H1 (cell line): ENCODE measurements around the gene ADAMTS17. TPM values are rescaled to one million over a fixed set of nuclear protein-coding genes. Genes with fewer than 3 reads are reported as not detected.

Experiments
- CTCF ChIA-PET: fragments of 300-600 bp; sonication (Branson Sonifier 250); formaldehyde crosslinking; loops from one replicate; lab custom pipeline; 2021; ENCODE audit not compliant: partially characterized antibody; lab: Charles Lee
- POLR2A ChIA-PET: fragments of 300-600 bp; sonication (Branson Sonifier 250); formaldehyde crosslinking; loops from one replicate; lab custom pipeline; 2021; ENCODE audit warnings: inconsistent platforms; ENCODE audit not compliant: partially characterized antibody; lab: Charles Lee
- DNase-seq, 2 experiments: peaks; one replicate each; pipeline versions ENCODE4 v3.0.0 to v3.0.0-alpha.2; 2010 to 2022; ENCODE audit warnings: low spot score in 2 of 2, low read depth in 1 of 2, mixed read lengths in 1 of 2
- FAIRE-seq: peaks from 2 replicates; lab custom pipeline; 2011; peaks lifted over from hg19 to GRCh38; lab: Jason Lieb, UNC
- H2AFZ ChIP-seq: 2 replicates; pipeline ENCODE4 v1.8.1; 2012; ENCODE audit warnings: low read length, inconsistent platforms
- H2AK5ac ChIP-seq: 2 replicates; pipeline ENCODE4 v1.6.1; 2013; ENCODE audit warnings: low read depth, low read length
- H2BK120ac ChIP-seq: replicated peaks from 2 replicates; pipeline ENCODE3; 2013; ENCODE audit warnings: low read depth, low read length, inconsistent platforms
- H2BK12ac ChIP-seq: 2 replicates; pipeline ENCODE4 v1.6.1; 2013; ENCODE audit warnings: low read depth, low read length
- H2BK15ac ChIP-seq: 2 replicates; pipeline ENCODE4 v1.6.1; 2013; ENCODE audit warnings: low read length
- H2BK20ac ChIP-seq: 2 replicates; pipeline ENCODE4 v1.6.1; 2013; ENCODE audit warnings: low read length
- H2BK5ac ChIP-seq: 2 replicates; pipeline ENCODE4 v1.6.1; 2013; ENCODE audit warnings: low read depth, low read length
- H3K14ac ChIP-seq: 2 replicates; pipeline ENCODE4 v1.6.1; 2013; ENCODE audit warnings: inconsistent platforms; ENCODE audit not compliant: insufficient read length
- H3K18ac ChIP-seq: 2 replicates; pipeline ENCODE4 v1.6.1; 2013; ENCODE audit warnings: low read length; ENCODE audit errors: extremely low read depth
- H3K23ac ChIP-seq: 2 replicates; pipeline ENCODE4 v1.6.1; 2013; ENCODE audit warnings: inconsistent platforms; ENCODE audit not compliant: insufficient read length
- H3K23me2 ChIP-seq: 2 replicates; pipeline ENCODE4 v1.6.1; 2013; ENCODE audit warnings: low read depth, low read length
- H3K27ac ChIP-seq: 2 replicates; pipeline ENCODE4 v1.6.1; 2011; ENCODE audit warnings: low read depth, low read length, inconsistent platforms
- H3K27me3 ChIP-seq, 4 experiments: replicated peaks in 1 of 4; 1 replicate in 1 of 4; 2 replicates in 3 of 4; pipeline versions ENCODE4 v1.6.1 to v1.8.1; 2011 to 2013; ENCODE audit warnings: low read length in 3 of 4, mild to moderate bottlenecking in 3 of 4, inconsistent platforms in 2 of 4, mixed read lengths in 2 of 4, moderate library complexity in 1 of 4; ENCODE audit not compliant: control insufficient read depth in 3 of 4, insufficient read depth in 3 of 4; ENCODE audit errors: extremely low read depth in 1 of 4
- H3K36me3 ChIP-seq, 4 experiments: 2 replicates each; pipeline versions ENCODE4 v1.6.1 to v1.8.1; 2011 to 2013; ENCODE audit warnings: mild to moderate bottlenecking in 4 of 4, low read length in 3 of 4, moderate library complexity in 2 of 4, control low read depth in 1 of 4, inconsistent platforms in 1 of 4; ENCODE audit not compliant: insufficient read depth in 4 of 4, control insufficient read depth in 2 of 4
- H3K4ac ChIP-seq: replicated peaks from 2 replicates; pipeline ENCODE3; 2013; ENCODE audit warnings: low read length, low read depth, mixed read lengths, inconsistent platforms; ENCODE audit not compliant: insufficient read length
- H3K4me1 ChIP-seq, 4 experiments: replicated peaks in 1 of 4; 1 replicate in 1 of 4; 2 replicates in 3 of 4; pipeline versions ENCODE4 v1.6.1 to v1.8.1; 2011 to 2013; ENCODE audit warnings: low read length in 3 of 4, inconsistent platforms in 2 of 4, mixed read lengths in 1 of 4; ENCODE audit not compliant: insufficient read depth in 4 of 4, control insufficient read depth in 3 of 4
- H3K4me2 ChIP-seq, 2 experiments: 2 replicates each; pipeline versions ENCODE4 v1.6.1 to v1.8.1; 2011 to 2013; ENCODE audit warnings: low read depth in 2 of 2, low read length in 2 of 2, control low read depth in 1 of 2, inconsistent platforms in 1 of 2, mild to moderate bottlenecking in 1 of 2; ENCODE audit not compliant: insufficient read depth in 1 of 2
- H3K4me3 ChIP-seq, 4 experiments: fragments of 200-600, 300-600 bp in 1 of 4; sonication (generic), shearing (Covaris generic), sonication (Bioruptor Twin) in 1 of 4; 2 replicates each; pipeline versions ENCODE4 v1.5.1 to v1.8.1; 2011 to 2016; ENCODE audit warnings: low read length in 4 of 4, low read depth in 3 of 4, control low read depth in 2 of 4, inconsistent platforms in 2 of 4, mild to moderate bottlenecking in 2 of 4, mixed read lengths in 1 of 4, moderate library complexity in 1 of 4; ENCODE audit not compliant: insufficient read depth in 2 of 4; ENCODE audit errors: extremely low read depth in 1 of 4
- H3K56ac ChIP-seq: replicated peaks from 2 replicates; pipeline ENCODE3; 2013; ENCODE audit warnings: low read depth, mild to moderate bottlenecking, mixed read lengths, low read length, inconsistent platforms; ENCODE audit not compliant: insufficient read length
- H3K79me1 ChIP-seq: 2 replicates; pipeline ENCODE4 v1.6.1; 2013; ENCODE audit warnings: low read depth, low read length, control low read depth
- H3K79me2 ChIP-seq, 2 experiments: 2 replicates each; pipeline versions ENCODE4 v1.6.1 to v1.8.1; 2012 to 2013; ENCODE audit warnings: low read length in 2 of 2, mild to moderate bottlenecking in 2 of 2, inconsistent platforms in 1 of 2; ENCODE audit not compliant: insufficient read depth in 2 of 2, control insufficient read depth in 1 of 2
- H3K9ac ChIP-seq, 4 experiments: replicated peaks in 1 of 4; 1 replicate in 1 of 4; 2 replicates in 3 of 4; pipeline versions ENCODE4 v1.6.1 to v1.8.1; 2011 to 2013; ENCODE audit warnings: low read depth in 3 of 4, low read length in 3 of 4, control low read depth in 2 of 4, mild to moderate bottlenecking in 2 of 4, moderate library complexity in 2 of 4, inconsistent platforms in 1 of 4; ENCODE audit errors: extremely low read depth in 1 of 4
- H3K9me3 ChIP-seq, 2 experiments: 2 replicates each; pipeline versions ENCODE4 v1.6.1 to v1.8.1; 2012 to 2013; ENCODE audit warnings: mild to moderate bottlenecking in 2 of 2, moderate library complexity in 2 of 2, control low read depth in 1 of 2, inconsistent platforms in 1 of 2, low read depth in 1 of 2, low read length in 1 of 2, mixed read lengths in 1 of 2; ENCODE audit not compliant: insufficient read depth in 2 of 2
- H4K20me1 ChIP-seq, 2 experiments: replicated peaks in 1 of 2; 2 replicates each; pipeline versions ENCODE3 to v1.8.1; 2011 to 2013; ENCODE audit warnings: inconsistent platforms in 2 of 2, low read length in 2 of 2, mild to moderate bottlenecking in 1 of 2; ENCODE audit not compliant: insufficient read depth in 2 of 2, control insufficient read depth in 1 of 2
- H4K5ac ChIP-seq: 2 replicates; pipeline ENCODE4 v1.6.1; 2013; ENCODE audit warnings: low read length, low read depth, mixed read lengths, inconsistent platforms; ENCODE audit not compliant: insufficient read length
- H4K8ac ChIP-seq: 2 replicates; pipeline ENCODE4 v1.8.0; 2013; ENCODE audit warnings: mild to moderate bottlenecking, moderate library complexity, low read length, inconsistent platforms; ENCODE audit not compliant: insufficient read depth; ENCODE audit errors: extremely low read depth
- H4K91ac ChIP-seq: replicated peaks from 2 replicates; pipeline ENCODE3; 2013; ENCODE audit warnings: low read length, mixed read lengths, inconsistent platforms; ENCODE audit not compliant: insufficient read length
- SIN3A ChIP-seq, 2 experiments: IDR thresholded peaks in 1 of 2; conservative IDR thresholded peaks in 1 of 2; 2 replicates each; pipeline ENCODE4 v1.6.1; 2011 to 2012; ENCODE audit warnings: low read length in 2 of 2, improper control_type of control experiment in 1 of 2, low read depth in 1 of 2, mild to moderate bottlenecking in 1 of 2
- TEAD4 ChIP-seq: IDR thresholded peaks from 2 replicates; pipeline ENCODE4 v1.6.1; 2012; ENCODE audit warnings: low read depth, low read length, inconsistent platforms, mixed read lengths
- WGBS, 2 experiments: shearing (Covaris generic) in 1 of 2; methylation state at CpG; one replicate each; pipeline versions ENCODE4 v1.1.6 to v1.1.7; 2013 to 2015; ENCODE audit warnings: low lambda C conversion rate in 2 of 2, mixed read lengths in 2 of 2, inconsistent platforms in 1 of 2, low coverage in 1 of 2, missing lambda C conversion rate in 1 of 2; ENCODE audit not compliant: insufficient replicate concordance in 2 of 2, insufficient coverage in 1 of 2, insufficient read length in 1 of 2; ENCODE audit errors: extremely low coverage in 1 of 2, missing lambda C conversion rate in 1 of 2; 5-methylcytosine and 5-hydroxymethylcytosine counted together
- polyA plus RNA-seq, 7 experiments: library from polyadenylated mRNA; depleted of rRNA in 3 of 7; stranded (reverse) in 5 of 7; unstranded in 2 of 7; fragments of >200 nt in 5 of 7; fragments of 200-250 nt in 2 of 7; gene quantifications; 1 replicate in 5 of 7; 2 replicates in 1 of 7; 4 replicates in 1 of 7; pipeline versions ENCODE4 v1.2.1 to v1.2.3, GENCODE V29; 2011 to 2013; ENCODE audit warnings: missing spikeins in 2 of 7, mixed read lengths in 2 of 7
- total RNA-seq: library from RNA; stranded (reverse); fragmentation: NEBNext Ultra II Directional; extraction: Animal tissue kit (Norgen Biotek cat#: 25700); gene quantifications from 2 replicates; pipeline ENCODE4 v1.2.1, GENCODE V29; 2021

The ADAMTS17 gene
- total and polyA plus RNA-seq, 2 of the 8 experiments (the other 6 are each of a cell fraction or from before 2014, with no cell fraction given): 0.51 to 1.7 TPM

- H2BK12ac ChIP-seq: no peak overlapping the region
- no peak overlapping the region for H4K8ac ChIP-seq
- no peaks in the 10 kb centered on the region for H3K23me2 ChIP-seq
- H2BK120ac ChIP-seq: no peak overlapping the region
- no peaks in the 10 kb centered on the region for H3K27me3 ChIP-seq
- no peaks in the 10 kb centered on the region for H3K4me1 ChIP-seq
- 92% methylated on average over 6 of the region's 6 CpGs; no CpG with 5 or more reads in 1 of the 2 experiments for WGBS, 2 experiments
- no peak overlapping the region for H3K9ac ChIP-seq
- H3K56ac ChIP-seq: no peak overlapping the region
- no peak overlapping the region for H2BK5ac ChIP-seq
- no peak overlapping the region for H4K5ac ChIP-seq
- no peak overlapping the region for H2AK5ac ChIP-seq
- no peak overlapping the region for H3K4me2 ChIP-seq
- H3K14ac ChIP-seq: no peak overlapping the region
- POLR2A ChIA-PET: no interaction called here
- no peak overlapping the region for H3K18ac ChIP-seq
- H3K27ac ChIP-seq: no peak overlapping the region
- no peaks in the 10 kb centered on the region for H4K20me1 ChIP-seq
- no peak overlapping the region for H2AFZ ChIP-seq
- no peak overlapping the region for H2BK15ac ChIP-seq
- no peaks in the 10 kb centered on the region for H3K79me1 ChIP-seq
- H3K36me3 ChIP-seq: no peaks in the 10 kb centered on the region
- no peak overlapping the region; the same call in 1 of the 2 replicates for H2BK20ac ChIP-seq
- H3K4me3 ChIP-seq: no peak overlapping the region
- CTCF ChIA-PET: no interaction called here
- no peak for TF ChIP-seq SIN3A (conservative IDR thresholded peaks at IDR 0.05 in 1 of 2, IDR thresholded peaks at IDR 0.05 in 1 of 2; ENCODE audit: low read depth in 1 of 2, low read length in 2 of 2)
- no peak for TF ChIP-seq TEAD4
- H3K79me2 ChIP-seq: no peaks in the 10 kb centered on the region
- FAIRE-seq (no peak), DNase-seq (no peak)
- H3K23ac ChIP-seq: no peak overlapping the region
- H3K9me3 ChIP-seq: no peaks in the 10 kb centered on the region
- no peak overlapping the region for H4K91ac ChIP-seq
- no peak overlapping the region for H3K4ac ChIP-seq
These were observed 305.8 kb downstream of the ADAMTS17 start for GRCh38 chr15:100036015-100036414.
